Kasumi-1 (cell line): Measurements from ENCODE around the gene GEMIN5.

ENCODE experiments used
- DNase-seq, 2 experiments: peaks; one replicate each; lab custom pipeline; 2025; lab: John Stamatoyannopoulos, UW

GEMIN5 gene

GRCh38 chr5:154892369-154892771 is 45.6 kb downstream of the GEMIN5 start:
- no peak for DNase-seq

- peak; percentile 66 to 82 for DNase-seq
Measured at GRCh38 chr5:154885439-154885838, 52.6 kb downstream of the GEMIN5 start.

- no peak for DNase-seq
Measured at GRCh38 chr5:154884424-154884823, 53.6 kb downstream of the GEMIN5 start.

GRCh38 chr5:154881986-154882385 is 56.0 kb downstream of the GEMIN5 start:
- no peak for DNase-seq

GRCh38 chr5:154878642-154879335 is 59.2 kb downstream of the GEMIN5 start:
- DNase-seq, result no peak

GRCh38 chr5:154873791-154874331 is 64.2 kb downstream of the GEMIN5 start:
- DNase-seq, result no peak

GRCh38 chr5:154871734-154872133 is 66.3 kb downstream of the GEMIN5 start:
- DNase-seq, result no peak

- peak in 1 of 2 experiments; percentile 12 for DNase-seq
Measured at GRCh38 chr5:154868702-154869101, 69.3 kb downstream of the GEMIN5 start.

GRCh38 chr5:154866841-154867240 is 71.2 kb downstream of the GEMIN5 start:
- no peak for DNase-seq

GRCh38 chr5:154865466-154866184 is 72.4 kb downstream of the GEMIN5 start:
- no peak for DNase-seq

- no peak for DNase-seq
Measured at GRCh38 chr5:154863291-154864080, 74.5 kb downstream of the GEMIN5 start.

GRCh38 chr5:154862766-154863165 is 75.2 kb downstream of the GEMIN5 start:
- DNase-seq, result no peak

- no peak for DNase-seq
Measured at GRCh38 chr5:154861946-154862345, 76.1 kb downstream of the GEMIN5 start.

GRCh38 chr5:154860765-154861164 is 77.2 kb downstream of the GEMIN5 start:
- DNase-seq, result peak; percentile 63 to 80

- DNase-seq, result no peak
Measured at GRCh38 chr5:154860123-154860522, 77.9 kb downstream of the GEMIN5 start.

GRCh38 chr5:154858972-154859871 is 78.8 kb downstream of the GEMIN5 start:
- DNase-seq, result peak; percentile 77 to 79

GRCh38 chr5:154858297-154858971 is 79.6 kb downstream of the GEMIN5 start, which contains the start of gene CNOT8:
CNOT8 (plus strand) TSS chr5:154858627; CDS start chr5:154863279, 4,652 bp downstream.
- DNase-seq, result peak; percentile 96 to 97

GRCh38 chr5:154857530-154858296 is 80.3 kb downstream of the GEMIN5 start:
- peak; percentile 92 to 95 for DNase-seq

- no peak for DNase-seq
Measured at GRCh38 chr5:154851351-154851750, 86.7 kb downstream of the GEMIN5 start.
